UCSD-AML1 (cell line): Measurements from ENCODE around the gene PLXDC2.

Experiments used
- DNase-seq: peaks from one replicate; lab custom pipeline; 2025; ENCODE audit not compliant: unreplicated experiment; lab: John Stamatoyannopoulos, UW

The PLXDC2 gene

DNA sequence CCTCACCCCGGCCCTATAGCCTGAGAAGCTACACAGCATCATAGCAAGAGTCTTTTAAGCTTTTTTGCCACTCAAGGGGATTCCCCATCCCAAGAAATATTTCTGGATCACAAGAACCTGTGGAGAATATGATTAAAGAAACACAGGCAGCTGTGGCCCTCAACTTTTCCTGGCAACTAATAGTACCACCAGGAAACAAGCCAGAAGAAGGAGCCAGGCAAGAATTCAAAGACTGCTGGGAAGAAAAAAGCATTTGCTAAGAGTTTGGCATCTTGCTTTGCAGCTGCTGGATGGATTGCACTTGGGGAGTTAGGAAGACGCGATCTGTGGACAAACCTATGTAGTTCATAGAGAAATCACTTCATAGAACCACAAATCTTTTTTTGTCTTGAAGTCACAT, 437.8 kb downstream of the PLXDC2 start:
- no peak for DNase-seq

DNA sequence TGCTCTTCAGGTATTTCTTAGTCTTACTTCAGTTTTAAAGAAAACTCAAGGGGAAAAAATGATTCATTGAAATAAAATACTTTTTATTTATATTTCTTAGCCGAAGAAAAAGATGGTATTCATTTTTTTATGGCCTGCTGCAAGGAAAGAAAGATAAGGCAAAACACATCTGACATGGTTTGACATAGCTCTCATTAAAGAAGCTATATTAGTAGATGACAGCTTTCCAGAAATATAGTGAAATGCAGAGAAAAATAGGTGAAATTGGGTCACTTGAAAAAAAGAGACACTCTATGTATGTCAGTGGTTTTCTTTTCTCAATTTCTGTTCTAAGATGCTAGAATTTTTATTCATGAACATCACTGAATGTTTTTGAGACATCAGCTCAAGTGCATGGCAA, 438.3 kb downstream of the PLXDC2 start:
- no peak for DNase-seq

DNA sequence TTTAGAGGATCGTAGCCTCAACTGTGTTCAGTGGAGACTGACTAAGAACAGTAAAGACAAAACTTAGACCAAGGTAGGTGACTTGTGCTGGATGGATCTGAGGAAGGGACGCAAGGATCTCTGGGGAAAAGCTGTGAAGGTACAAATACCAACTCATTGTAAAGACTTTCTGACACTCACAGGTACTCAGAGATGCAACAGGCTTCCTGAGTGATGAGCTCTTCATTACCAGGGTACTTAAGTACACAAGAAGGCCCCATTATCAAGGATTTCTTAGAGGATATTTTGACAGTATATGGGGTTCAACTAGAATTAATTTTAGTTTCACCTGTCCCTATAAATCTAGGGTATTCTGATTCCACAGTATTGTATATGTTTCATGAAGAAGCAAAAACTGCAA, 440.7 kb downstream of the PLXDC2 start:
- no peak for DNase-seq

DNA sequence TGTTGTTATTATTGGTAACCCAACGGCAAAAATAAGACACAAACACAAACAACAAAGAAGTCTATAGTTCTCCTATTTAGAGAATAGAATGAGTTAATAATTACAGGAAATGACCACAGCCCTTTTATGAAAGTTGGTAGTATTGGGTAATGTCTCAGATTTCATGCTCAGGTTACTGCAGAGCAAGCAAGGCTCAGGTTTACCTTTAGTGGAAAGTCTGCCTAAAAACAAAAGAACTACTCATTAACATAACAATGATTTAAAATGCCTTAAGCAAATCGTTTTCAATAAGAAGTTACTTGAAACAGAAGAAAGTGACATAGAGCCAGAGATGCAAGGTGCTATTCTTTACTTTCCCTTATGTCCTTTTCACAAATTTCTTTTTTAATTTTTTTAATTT, 441.2 kb downstream of the PLXDC2 start:
- DNase-seq = no peak

DNA sequence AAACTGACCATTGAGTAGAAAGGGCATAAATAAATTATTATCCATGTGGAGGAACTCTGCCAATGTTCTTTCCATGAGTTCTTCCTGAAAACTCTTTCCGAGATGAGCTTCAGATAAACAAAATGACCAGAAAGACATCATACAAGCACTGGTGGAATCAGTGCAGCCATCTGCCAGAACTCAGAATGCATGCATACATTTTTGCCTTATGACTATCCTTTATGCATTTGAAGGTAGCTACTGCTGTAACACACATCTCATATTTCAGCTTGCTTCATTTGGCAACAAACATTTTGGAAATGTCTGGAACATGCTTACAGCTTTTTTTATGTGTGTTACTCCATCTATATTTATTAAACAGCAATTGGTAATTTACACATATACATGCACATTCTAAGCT, 448.9 kb downstream of the PLXDC2 start:
- DNase-seq = no peak

DNA sequence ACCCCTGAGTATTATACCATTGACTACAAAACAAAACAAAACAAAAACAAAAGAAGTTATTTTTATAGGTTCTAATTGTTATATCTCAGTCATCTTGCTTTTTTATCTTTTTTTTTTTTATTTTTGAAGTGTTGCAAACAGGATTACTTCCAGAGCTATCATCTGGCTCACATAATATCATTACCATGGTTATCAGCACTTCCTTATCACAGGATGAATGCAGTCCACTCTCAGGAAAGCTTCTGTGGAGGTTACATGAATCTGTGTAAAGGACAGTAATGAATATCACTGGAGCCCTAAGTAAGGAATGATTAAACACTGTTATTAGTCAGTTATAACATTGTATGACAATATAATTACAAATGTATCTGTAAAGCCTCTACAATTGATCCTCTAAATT, 451.5 kb downstream of the PLXDC2 start:
- DNase-seq = no peak

DNA sequence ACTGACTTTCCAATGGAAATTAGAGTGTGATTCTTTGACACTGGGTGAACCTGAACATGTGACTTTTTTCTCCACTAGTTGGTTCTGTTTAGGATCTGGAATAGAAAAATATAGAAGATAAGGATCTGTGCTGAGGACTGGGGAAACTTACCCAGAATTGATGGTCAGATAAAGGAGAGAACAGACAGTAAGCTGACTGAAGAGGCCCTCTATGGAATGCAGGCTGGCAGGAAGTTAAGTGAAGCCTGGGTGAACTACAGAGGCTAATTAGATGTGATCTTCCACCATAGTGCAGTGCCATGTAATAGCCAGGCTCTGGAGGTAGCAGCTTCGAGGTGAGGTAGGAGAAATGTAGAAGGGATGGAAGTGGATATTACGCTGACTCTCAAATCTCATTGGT, 455.3 kb downstream of the PLXDC2 start:
- DNase-seq = no peak

DNA sequence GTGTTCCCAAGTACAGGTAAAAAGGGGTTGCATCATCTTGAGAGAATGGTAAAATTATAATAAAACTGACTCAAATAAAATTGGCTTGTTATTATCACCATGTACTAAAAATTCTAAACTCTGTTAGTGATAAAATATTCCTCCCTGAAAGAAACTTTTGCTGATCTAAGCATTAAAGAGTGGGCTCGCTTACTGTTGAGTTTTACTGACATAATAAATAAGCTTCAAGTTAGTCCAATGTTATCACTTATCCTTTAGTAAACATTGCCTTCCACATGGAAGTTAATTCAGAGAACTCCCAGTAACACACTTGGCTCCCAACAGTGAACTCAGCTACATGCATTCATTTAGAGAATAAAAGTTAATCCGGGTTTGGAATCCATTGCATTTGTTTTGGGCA, 456.4 kb downstream of the PLXDC2 start:
- no peak for DNase-seq

DNA sequence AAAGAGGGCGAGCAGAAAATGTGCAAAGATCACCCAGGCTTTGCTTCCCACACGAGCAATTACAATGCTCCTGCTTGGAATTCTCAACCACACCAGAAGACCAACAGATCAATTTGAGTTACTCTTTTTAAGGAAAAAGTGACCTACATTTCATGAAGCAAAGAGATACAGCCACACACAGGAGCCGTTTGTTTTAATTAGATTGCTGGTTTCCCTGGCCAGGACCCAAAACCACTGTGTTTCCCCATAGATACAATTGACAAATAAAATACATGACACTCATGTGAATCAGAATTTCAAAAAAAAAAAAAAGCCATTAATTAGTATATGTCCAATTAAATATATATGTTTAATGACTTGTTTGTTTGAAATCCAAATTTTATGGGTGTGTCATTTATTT, 458.3 kb downstream of the PLXDC2 start:
- DNase-seq = no peak

DNA sequence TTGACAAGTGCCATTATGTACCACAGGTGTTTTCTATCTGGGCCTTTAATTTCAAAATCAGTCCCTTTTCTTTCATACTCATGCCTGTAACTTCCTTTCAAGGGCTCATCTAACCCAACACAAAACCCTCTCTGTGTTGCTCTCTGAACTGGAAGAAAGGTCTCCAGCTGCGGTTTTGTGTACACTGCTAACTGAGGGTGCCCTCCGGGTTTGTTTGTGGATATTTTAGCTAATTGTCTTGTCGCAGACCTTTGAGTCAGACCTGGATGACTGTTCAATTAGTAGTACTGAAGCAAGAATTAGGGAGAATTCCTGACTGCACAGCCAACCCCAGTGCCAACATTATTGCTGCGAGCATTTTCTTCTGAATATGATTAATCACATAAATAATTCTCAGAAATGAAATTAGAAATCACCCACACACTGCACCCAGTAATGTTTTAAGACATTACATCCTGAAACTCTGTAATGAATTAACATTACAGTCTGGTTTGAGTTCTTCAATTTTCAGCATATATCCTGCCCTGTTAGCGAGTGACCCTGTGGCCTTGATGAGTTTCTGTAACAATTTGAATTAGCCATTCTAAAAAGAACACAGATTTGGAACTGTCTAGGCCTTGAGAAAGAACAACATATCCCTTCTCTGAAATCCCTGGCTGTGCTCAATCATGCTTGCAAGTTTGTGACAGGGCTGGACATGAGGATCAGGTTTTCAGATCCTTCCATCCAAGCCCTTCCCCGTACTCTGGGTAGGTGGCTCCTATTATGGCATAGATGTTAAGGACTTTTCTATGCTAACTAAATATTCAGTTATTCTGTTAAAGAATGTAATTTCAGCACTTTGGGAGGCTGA, 460.1 kb downstream of the PLXDC2 start:
- no peak for DNase-seq

DNA sequence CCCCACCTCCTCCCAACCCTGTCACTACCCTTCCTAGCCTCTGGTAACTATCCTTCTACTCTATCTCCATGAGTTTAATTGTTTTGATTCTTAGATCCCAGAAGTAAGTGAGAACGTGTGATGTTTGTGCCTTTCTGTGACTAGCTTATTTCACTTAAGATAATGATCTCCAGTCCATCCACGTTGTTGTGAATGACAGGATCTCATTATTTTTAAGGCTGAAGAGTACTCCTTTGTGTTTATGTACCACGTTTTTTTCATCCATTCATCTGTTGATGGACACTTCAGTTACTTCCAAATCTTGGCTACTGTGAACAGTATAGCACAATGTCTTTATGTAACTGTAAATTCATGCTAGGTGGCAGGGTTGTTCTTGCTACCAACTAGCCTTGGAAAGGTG, 461.6 kb downstream of the PLXDC2 start:
- DNase-seq = no peak

DNA sequence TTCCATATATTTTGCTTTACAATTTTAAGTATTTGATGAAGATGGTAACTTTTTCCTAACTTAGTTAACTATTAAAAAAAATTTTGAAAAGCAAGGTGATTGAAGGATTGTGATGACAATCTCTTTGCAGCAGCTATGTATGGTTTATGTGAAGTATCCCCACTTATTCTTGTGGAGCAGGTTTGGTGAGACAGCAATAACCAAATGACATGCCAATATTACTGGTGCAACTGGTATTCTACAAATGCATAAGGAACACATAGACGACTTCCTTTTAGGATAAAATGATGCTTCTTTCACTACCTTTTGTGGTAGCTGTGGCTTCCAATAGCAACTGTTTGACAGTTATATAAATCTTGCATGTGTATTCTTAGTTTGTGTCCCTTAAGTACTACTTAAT, 465.3 kb downstream of the PLXDC2 start:
- no peak for DNase-seq

DNA sequence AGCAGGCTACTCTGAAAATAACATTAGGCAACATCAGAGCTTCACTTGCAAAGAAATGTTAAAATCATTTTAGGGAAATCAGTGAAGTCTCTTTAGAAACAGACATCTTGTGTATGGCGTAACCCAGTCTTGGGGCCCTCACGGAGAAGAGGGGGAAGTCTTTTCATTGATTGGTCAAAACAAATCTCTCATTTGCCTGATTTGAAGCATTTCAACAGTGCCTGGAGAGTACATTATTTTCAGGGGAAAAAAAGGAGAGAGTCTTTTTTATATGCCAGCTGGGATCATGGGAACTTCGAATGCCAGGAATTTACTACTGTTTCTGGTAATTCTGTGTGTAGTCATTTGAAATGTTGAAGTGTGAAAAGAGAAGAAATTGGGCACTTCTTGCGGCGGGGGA, 471.4 kb downstream of the PLXDC2 start:
- DNase-seq = no peak

DNA sequence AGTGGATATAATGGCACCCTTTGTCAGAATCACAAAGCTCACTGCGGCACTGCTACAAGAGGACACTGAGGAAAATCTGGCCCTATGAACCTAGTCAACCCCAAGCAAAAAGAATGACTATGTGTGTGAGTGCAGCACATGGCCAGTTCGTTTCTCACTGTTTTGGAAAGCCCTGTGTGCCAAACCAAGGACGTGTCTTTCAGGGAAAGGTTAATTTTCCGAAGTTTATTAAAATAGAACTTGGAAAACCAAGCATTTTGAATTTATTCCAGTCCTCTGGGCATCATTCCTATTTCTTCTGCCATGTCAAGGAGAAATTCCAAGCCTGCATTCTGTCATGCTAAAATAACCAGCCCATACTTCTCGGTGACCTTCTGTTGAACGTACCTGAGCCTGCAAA, 471.8 kb downstream of the PLXDC2 start:
- no peak for DNase-seq

DNA sequence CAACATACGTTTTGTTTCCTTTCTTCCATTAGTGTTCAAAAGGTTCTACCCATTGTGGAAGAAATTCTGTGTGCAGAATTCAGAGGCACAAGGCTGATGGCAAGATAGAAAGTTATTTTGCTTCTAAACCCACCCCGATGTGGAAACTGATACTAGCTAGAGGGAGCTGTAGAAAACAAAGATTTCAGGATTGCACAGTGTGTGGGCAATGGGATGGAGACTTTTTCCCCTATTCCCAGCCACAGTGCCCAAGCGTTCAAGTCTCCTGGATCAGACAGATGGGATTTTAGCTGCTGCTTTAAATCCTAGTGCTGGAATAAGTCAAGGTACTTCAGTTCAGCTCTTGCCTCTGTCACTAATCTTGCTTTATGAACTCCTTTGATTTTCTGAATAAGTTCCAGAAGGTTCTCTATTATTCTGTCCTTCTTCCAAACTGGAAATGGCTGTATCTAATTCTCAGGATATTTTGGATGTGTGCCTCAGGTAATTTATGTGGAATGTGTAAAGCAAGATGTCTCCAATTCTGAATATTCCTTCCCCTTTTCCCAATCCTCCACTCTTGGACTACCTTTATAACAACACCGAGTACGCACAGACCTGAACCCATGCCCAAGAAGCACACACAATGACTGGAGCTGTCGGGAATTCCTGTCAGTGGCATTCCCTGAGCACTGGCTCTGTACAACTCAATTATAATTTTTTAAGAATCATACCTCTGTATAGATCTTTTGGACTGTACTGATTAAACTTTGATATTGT, 473.0 kb downstream of the PLXDC2 start:
- DNase-seq = no peak

DNA sequence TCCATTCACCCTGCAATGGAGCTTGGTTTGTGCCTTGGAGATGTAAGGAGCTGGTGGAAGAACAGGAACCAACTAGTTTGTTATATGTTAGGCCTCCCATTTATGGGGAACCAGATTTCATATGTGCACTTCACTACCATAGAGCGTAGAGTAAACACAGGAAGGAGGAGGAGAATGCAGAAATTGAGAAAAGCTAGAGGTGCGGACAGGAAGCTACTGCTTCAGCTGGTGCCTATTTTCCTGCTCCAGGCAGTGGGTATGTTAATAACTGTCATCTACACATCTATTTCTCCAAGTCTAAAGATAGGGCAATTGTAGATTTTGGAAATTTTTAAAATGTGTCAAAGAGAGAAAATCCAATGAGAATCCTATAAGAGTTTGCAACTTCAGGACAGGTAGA, 482.2 kb downstream of the PLXDC2 start:
- DNase-seq = no peak

DNA sequence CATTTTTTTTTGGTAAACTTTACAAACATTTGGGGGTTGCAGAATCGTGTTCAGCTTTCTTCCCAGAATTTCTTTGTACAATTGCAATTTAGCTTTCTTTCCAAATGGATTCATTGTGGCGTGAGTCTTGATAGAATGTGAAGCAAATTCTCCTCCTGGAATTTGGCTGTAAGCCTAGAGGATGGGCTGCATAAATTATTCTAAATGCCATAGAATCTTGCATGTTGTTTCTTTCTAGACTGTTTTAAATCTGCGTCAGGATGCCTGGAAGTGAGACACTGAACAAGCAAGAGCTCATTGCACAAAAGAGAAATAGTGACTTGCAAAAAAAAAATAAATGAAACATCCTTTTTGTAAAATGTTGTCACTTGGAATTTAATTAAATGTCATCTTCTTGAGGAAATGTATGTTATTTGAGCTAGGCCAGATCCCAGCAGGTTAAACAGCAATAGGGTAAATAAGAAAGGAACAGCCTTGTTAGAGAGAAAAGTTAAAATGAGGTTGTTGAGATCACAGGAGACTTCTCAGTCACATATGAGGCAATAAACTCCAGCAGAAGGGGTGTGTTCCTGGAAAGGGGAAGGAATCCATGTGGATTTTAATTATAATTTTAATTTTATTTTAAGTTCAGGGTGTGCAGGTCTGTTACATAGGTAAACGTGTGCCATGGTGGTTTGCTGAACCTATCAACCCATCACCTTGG, 483.0 kb downstream of the PLXDC2 start:
- DNase-seq = no peak

DNA sequence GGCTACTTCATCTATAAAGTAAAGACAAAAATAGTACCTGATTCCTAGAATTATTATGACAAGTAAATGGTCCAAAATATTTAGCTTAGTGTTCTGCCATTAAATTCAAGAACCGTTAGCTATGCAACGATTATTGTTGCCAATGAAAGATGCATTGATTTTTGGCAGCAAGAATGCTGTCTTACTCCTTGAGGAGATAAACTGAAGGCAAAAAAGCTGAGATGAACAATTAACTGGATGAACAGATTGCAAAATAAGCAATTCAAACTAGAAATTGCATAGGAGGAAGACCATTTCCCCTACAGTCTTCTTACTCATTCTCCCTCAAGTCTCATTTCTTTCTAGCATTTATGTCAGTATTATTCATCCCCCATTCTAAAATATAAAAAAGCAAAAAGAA, 484.5 kb downstream of the PLXDC2 start:
- no peak for DNase-seq

DNA sequence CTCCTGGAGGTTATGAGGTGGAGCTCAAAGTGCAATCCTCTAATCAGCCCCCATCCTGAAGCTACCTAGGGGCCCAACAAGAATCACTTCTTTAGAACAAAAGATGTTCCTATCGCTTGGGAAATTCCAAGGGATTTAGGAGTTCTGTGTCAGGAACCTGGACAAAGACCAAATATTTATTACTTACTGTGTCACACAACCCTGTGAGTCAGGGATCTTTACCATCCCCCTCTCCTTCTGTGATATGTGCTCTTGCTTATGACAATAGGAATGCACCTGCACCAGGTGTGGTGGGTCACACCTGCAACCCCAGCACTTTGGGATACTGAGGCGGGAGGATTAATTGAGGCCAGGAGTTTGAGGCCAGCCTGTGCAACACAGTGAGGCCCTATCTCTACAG, 485.8 kb downstream of the PLXDC2 start:
- DNase-seq = no peak

DNA sequence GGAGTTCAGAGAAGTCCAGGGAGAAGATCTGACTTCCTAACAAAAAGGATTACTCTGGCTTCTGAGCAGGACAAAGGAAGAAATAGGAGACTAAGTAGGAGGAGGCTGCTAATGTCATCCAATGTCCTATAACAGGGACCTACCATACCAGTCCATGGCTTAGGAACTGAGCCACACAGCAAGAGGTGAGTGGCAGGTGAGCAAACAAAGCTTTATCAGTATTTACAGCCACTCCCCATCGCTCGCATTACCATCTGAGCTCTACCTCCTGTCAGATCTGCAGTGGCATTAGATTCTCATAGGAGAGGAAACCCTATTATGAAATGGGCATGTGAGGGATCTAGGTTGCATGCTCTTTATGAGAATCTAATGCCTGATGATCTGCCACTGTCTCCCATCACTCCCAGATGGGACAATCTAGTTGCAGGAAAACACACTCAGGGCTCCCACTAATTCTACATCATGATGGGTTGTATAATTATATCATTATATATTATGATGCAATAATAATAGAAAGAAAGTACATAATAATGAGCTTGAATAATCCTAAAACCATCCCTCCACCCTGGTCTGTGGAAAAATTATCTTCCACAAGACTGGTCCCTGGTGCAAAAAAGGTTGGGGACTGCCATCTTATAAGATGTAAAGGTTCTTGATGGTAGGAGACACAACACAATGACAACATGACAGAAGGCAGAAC, 487.4 kb downstream of the PLXDC2 start:
- no peak for DNase-seq

DNA sequence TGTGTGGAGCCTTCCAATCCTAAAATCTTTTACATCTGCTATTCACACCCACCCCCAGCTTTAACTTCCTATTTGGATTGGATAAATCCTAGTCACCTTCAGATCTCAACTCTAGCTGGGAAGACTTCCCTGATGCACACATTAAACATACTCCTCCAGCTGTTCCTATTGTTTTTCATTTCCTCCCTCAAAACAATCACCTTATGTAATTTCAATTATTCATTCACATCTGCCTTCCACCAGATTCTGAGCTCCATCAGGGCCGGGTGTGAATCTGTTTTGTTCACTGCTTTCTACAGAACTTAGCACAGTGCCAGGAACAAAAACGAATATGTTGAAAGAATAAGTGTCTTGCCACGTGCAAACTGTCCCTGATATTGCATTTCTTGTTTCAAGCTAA, 497.4 kb downstream of the PLXDC2 start:
- DNase-seq = no peak
